GM12872 (cell line): ENCODE data around the gene SSTR1.

Experiments used
- TF ChIP-seq, protein P1 (sequence below): IDR thresholded peaks from 3 replicates; pipeline ENCODE4 v1.5.1; 2011; ENCODE audit warnings: low read depth, mild to moderate bottlenecking, low read length, moderate library complexity; ENCODE audit not compliant: insufficient read depth

The SSTR1 gene, protein sequence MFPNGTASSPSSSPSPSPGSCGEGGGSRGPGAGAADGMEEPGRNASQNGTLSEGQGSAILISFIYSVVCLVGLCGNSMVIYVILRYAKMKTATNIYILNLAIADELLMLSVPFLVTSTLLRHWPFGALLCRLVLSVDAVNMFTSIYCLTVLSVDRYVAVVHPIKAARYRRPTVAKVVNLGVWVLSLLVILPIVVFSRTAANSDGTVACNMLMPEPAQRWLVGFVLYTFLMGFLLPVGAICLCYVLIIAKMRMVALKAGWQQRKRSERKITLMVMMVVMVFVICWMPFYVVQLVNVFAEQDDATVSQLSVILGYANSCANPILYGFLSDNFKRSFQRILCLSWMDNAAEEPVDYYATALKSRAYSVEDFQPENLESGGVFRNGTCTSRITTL

DNA sequence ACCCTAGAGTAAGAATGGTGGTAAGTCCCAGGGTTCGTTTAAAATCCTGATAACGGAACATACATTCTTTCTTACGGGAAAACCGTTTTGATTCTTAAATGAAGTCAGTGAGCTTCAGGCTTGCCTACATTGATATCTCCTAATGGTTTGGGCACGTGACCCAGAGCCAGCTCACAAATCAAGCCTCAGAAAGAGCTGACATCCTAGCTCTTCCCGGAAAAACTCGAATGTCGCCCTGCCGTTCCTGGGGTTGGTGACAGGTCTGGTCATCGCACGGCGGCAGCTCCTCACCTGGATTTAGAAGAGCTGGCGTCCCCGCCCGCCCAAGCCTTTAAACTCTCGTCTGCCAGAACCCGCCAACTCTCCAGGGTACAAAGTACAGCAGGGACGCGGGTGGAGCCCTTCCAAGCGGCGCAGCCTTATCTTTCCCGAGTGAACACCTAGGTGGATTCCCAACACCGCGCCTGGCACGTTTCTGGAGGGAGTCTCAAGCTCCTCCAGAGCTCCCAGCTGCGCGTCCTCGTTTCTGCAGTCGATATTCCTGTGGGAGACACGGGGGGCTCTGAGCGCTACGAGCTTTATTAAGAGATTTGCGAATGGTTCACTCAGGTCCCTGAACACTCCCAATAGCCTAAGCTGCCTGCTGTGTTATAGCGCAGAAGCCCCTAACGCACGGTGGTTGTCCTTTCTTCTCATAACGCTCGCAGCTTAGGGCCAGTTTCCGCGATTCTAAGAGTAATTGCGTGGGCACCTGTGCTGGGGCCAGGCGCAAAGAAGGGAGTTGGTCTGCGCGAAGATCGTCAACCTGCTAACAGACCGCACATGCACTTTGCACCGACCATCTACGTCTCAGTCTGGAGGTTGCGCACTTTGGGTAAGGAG is at the start of gene SSTR1:
Gene SSTR1, plus strand, starts transcription at position 169 of the 882 bp plus-strand sequence. CDS start 1,486 bp downstream, outside the sequence.
- TF ChIP-seq, protein P1, sequence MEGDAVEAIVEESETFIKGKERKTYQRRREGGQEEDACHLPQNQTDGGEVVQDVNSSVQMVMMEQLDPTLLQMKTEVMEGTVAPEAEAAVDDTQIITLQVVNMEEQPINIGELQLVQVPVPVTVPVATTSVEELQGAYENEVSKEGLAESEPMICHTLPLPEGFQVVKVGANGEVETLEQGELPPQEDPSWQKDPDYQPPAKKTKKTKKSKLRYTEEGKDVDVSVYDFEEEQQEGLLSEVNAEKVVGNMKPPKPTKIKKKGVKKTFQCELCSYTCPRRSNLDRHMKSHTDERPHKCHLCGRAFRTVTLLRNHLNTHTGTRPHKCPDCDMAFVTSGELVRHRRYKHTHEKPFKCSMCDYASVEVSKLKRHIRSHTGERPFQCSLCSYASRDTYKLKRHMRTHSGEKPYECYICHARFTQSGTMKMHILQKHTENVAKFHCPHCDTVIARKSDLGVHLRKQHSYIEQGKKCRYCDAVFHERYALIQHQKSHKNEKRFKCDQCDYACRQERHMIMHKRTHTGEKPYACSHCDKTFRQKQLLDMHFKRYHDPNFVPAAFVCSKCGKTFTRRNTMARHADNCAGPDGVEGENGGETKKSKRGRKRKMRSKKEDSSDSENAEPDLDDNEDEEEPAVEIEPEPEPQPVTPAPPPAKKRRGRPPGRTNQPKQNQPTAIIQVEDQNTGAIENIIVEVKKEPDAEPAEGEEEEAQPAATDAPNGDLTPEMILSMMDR = no peak

DNA sequence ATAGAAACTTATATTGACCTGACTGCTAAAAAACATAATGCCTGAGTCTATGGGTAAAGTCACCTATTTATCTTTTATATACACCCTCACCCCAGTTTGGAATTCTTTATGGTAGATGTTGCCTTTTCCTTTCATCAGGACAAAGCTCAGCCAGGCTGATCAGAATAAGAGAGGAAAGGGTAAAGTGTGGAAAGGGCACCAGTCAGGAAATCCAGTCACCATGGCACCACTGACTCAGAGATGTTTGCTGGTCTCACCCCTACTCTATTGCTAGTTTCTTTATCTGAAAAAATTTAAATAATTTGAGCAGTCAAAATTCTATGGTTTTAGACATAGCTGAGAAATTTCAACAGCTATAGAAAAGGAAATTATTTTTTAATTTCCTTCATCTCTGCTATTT is 49.2 kb upstream of the SSTR1 start:
- TF ChIP-seq, protein P1 = no peak

DNA sequence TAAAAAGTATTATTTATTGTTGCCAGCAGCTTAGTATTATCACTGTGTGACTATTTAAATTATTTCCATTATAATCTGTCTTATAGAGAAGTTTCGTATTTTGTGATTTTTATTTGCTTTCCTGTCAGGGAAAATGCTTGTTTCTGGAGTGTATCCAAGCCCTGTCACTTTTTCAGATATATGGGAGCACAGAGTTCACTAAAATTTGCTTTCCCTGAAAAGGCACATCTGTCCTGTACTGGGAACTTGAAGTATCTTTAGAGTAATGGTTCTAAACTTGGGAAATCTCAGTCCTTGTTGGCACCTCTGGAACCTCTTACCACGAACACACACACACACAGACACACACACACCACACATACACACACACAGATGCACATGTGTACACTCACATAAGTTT is 39.3 kb upstream of the SSTR1 start:
- TF ChIP-seq, protein P1 = no peak

DNA sequence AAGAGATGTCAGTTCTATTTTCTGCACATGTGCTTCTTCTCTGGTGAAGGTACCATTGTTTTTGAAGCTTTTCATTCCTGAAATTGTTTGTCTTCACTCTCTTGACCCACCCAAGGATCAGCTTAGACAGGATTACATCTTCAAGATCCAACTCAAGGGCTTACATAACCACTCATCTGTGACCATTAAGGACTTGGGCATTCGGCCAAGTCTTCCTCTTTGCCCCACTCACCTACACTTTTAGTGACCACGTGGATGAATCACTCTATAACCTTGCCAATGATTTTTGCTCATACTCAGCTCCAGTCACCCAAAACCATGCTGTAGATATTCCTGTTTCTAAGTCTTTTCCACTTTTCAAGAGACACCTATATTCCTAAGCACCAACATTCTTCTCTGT is 36.5 kb upstream of the SSTR1 start:
- TF ChIP-seq, protein P1 = no peak

DNA sequence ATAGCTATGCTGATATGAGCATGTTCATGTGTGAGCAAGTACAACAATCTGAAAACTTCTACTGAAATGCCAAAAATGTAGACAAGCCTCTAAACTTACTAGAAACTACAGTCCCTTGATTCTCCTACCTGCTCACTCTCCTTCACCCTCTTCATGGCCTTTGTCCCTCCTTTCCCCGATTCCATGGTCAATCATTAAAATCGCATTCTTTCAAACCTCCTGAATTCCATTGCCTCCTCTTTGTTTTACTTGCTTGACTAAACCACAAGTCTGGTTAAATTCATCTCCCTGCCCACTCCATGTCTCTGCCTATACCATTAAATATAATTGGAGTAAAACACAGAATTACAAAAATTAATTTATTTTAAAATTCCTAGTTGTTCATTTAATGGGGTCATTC is 33.0 kb upstream of the SSTR1 start:
- TF ChIP-seq, protein P1 = no peak

DNA sequence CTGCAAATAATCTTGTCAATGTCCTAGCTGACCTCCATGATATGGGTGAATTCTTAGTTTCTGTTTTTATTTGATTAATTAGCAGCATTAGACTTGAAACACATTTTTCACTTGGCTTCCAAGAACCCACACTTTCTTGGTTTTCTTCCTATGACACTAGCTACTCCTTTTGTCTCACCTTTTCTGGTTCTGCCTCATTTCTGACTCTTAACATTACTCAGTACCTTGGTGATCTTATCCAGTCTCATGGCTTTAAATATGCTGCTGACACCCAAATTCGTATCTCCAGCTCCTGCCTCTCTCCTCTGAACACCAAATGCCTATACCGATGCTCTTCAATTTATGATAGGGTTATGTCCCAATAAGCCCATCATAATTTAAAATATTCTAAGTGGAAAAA is 32.0 kb upstream of the SSTR1 start:
- TF ChIP-seq, protein P1 = no peak

DNA sequence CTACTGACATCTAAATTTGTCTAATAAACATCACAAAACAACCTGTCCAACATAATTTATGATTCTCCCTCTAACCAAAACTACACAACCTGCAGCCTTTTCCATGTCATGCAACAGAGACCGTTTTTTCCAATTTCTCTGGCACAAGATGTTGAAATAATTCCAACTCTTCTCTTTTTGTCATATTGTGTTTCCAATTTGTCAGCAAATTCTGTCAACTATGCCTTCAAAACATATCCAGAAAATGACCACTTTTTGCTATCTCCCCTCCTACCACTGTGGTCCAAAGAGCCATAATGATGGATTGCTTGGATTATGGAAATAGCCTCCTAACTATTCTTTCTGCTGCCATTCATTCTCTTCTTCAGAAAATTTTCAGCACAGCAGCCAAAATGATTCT is 31.3 kb upstream of the SSTR1 start:
- TF ChIP-seq, protein P1 = no peak
